Measurements from ENCODE around the gene KIFC1. TPM values are rescaled to one million over a fixed set of nuclear protein-coding genes. Genes with fewer than 3 reads are reported as not detected.
"Not testable (repeated sequence)": the region's sequence is repeated elsewhere in the genome, so short reads cannot be mapped to it uniquely, and the experiment has no call there.

KIFC1 gene, protein sequence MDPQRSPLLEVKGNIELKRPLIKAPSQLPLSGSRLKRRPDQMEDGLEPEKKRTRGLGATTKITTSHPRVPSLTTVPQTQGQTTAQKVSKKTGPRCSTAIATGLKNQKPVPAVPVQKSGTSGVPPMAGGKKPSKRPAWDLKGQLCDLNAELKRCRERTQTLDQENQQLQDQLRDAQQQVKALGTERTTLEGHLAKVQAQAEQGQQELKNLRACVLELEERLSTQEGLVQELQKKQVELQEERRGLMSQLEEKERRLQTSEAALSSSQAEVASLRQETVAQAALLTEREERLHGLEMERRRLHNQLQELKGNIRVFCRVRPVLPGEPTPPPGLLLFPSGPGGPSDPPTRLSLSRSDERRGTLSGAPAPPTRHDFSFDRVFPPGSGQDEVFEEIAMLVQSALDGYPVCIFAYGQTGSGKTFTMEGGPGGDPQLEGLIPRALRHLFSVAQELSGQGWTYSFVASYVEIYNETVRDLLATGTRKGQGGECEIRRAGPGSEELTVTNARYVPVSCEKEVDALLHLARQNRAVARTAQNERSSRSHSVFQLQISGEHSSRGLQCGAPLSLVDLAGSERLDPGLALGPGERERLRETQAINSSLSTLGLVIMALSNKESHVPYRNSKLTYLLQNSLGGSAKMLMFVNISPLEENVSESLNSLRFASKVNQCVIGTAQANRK
- polyA plus RNA-seq (2013, experiment 1 of 2) = 4.9 TPM
- 5.1 TPM for polyA plus RNA-seq (2013, experiment 2 of 2)

DNA sequence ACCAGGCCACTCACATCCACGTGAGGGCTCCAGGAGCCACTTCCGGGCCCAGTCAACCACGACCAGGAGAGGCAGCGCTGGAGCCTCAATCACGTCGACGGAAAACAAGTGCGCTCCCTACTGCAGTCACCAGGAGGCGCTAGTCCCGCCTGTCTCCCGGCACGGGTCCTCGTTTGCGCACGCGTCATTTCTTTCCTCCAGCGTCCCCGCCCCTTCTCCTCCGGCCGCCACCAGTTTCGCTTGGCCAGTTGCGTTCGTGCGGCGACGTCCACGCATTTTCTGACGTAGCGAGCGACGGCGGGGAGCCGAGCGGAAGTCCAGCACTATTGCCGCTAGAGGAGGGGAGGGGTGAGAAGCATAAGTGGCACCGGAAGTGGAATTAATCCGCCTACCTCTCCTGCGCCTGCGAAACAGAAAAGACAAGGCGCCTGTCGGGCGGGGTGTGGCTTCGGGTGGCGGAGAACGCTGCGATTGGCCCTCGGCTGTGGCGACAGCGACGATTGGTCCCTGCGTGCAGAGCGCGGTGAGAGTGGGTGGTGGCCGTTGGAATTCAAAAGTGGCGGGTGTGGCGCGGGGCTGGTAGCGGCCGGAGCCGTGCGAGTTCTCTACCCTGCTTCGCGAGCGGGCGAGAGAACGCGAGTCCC, at the start of gene KIFC1:
TSS of gene KIFC1 (plus strand) at position 546 of the 644 bp plus-strand sequence. CDS start 163 bp downstream, outside the sequence.
- Histone ChIP-seq H3K4me1 (ENCODE audit: control insufficient read depth, insufficient read depth, low read depth, low read length) (peaks cover 2% of the 10 kb centered on the region), H2AK5ac (ENCODE audit: low read length, severe bottlenecking) (peak within 1 kb of the TSS; percentile 10), H3K9ac (ENCODE audit: low read length) (peak within 1 kb of the TSS; percentile 86), H4K8ac (ENCODE audit: low read length) (no peak within 1 kb of the TSS), H2BK5ac (ENCODE audit: low read depth, low read length, poor library complexity, severe bottlenecking) (no peak within 1 kb of the TSS), H3K23ac (ENCODE audit: low read length in 2 of 2) (peak within 1 kb of the TSS in 1 of 2 experiments; percentile 29), H2BK12ac (ENCODE audit: low read length in 2 of 2) (no peak within 1 kb of the TSS), H3K27me3 (ENCODE audit: control insufficient read depth in 1 of 2, insufficient read depth in 1 of 2, low read length in 2 of 2) (no peaks in the 10 kb centered on the region), H3K79me1 (replicated peaks; ENCODE audit: low read length, poor library complexity, severe bottlenecking) (no peaks in the 10 kb centered on the region), H2AFZ (ENCODE audit: low read depth, low read length) (peak within 1 kb of the TSS; percentile 55), H2BK120ac (ENCODE audit: low read depth, low read length) (no peak within 1 kb of the TSS), H3K27ac (ENCODE audit: low read length, poor library complexity, severe bottlenecking) (peak within 1 kb of the TSS; percentile 72), H3K4me2 (ENCODE audit: low read length, poor library complexity, severe bottlenecking) (peak within 1 kb of the TSS; percentile 82), H2BK15ac (ENCODE audit: low read depth, poor library complexity, severe bottlenecking) (no peak within 1 kb of the TSS), H3K9me3 (ENCODE audit: control insufficient read depth, low read length) (no peaks in the 10 kb centered on the region), H3K4me3 (ENCODE audit: insufficient read depth in 1 of 2, low read depth in 1 of 2, low read length in 2 of 2) (peak within 1 kb of the TSS; percentile 69 to 89), H3K36me3 (ENCODE audit: control insufficient read depth in 1 of 2, insufficient read depth in 2 of 2, low read depth in 1 of 2, low read length in 2 of 2) (no peaks in the 10 kb centered on the region), H3K14ac (ENCODE audit: low read length in 2 of 2) (peak within 1 kb of the TSS in 1 of 2 experiments; percentile 79), H3K18ac (ENCODE audit: low read depth in 1 of 2, low read length in 2 of 2) (peak within 1 kb of the TSS in 1 of 2 experiments; percentile 1), H4K91ac (ENCODE audit: low read length) (peak within 1 kb of the TSS; percentile 9), H3K4ac (ENCODE audit: low read depth in 1 of 2, low read length in 2 of 2) (peak within 1 kb of the TSS; percentile 59 to 63)
- 0% methylated on average over 51 of the region's 67 CpGs for WGBS
- DNase-seq = peak; percentile 100

DNA sequence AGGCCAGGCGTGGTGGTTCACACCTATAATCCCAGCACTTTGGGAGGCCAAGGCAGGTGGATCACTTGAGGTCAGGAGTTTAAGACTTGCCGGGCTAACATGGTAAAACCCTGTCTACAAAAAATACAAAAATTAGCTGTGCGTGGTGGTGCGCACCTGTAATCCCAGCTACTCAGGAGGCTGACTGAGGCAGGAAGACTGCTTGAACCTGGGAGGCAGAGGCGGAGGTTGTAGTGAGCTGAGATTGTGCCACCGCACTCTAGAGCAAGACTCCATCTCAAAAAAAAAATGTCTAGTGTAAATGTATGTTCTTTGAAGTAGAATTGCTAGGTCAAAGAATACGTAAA, 48.0 kb upstream of the KIFC1 start:
- H3K27me3 ChIP-seq (ENCODE audit: control insufficient read depth in 1 of 2, insufficient read depth in 1 of 2, low read length in 2 of 2) = peaks cover 0 to 56% of the 10 kb centered on the region in 2 experiments
- H4K8ac ChIP-seq (ENCODE audit: low read length); H3K4me1 ChIP-seq (ENCODE audit: control insufficient read depth, insufficient read depth, low read depth, low read length); H3K18ac ChIP-seq (ENCODE audit: low read depth in 1 of 2, low read length in 2 of 2); H2AFZ ChIP-seq (ENCODE audit: low read depth, low read length); H3K14ac ChIP-seq (ENCODE audit: low read length in 2 of 2); H3K9me3 ChIP-seq (ENCODE audit: control insufficient read depth, low read length); H3K23ac ChIP-seq (ENCODE audit: low read length in 2 of 2); H2BK120ac ChIP-seq (ENCODE audit: low read depth, low read length); H3K79me1 ChIP-seq (replicated peaks; ENCODE audit: low read length, poor library complexity, severe bottlenecking); H3K4me3 ChIP-seq (ENCODE audit: insufficient read depth in 1 of 2, low read depth in 1 of 2, low read length in 2 of 2); H3K9ac ChIP-seq (ENCODE audit: low read length); H2BK5ac ChIP-seq (ENCODE audit: low read depth, low read length, poor library complexity, severe bottlenecking); H4K91ac ChIP-seq (ENCODE audit: low read length); H2AK5ac ChIP-seq (ENCODE audit: low read length, severe bottlenecking); DNase-seq; H3K4me2 ChIP-seq (ENCODE audit: low read length, poor library complexity, severe bottlenecking); H2BK12ac ChIP-seq (ENCODE audit: low read length in 2 of 2); H3K36me3 ChIP-seq (ENCODE audit: control insufficient read depth in 1 of 2, insufficient read depth in 2 of 2, low read depth in 1 of 2, low read length in 2 of 2); H3K27ac ChIP-seq (ENCODE audit: low read length, poor library complexity, severe bottlenecking); H2BK15ac ChIP-seq (ENCODE audit: low read depth, poor library complexity, severe bottlenecking); H3K4ac ChIP-seq (ENCODE audit: low read depth in 1 of 2, low read length in 2 of 2): not testable (repeated sequence)
- WGBS = 97% methylated on average over 6 of the region's 7 CpGs

DNA sequence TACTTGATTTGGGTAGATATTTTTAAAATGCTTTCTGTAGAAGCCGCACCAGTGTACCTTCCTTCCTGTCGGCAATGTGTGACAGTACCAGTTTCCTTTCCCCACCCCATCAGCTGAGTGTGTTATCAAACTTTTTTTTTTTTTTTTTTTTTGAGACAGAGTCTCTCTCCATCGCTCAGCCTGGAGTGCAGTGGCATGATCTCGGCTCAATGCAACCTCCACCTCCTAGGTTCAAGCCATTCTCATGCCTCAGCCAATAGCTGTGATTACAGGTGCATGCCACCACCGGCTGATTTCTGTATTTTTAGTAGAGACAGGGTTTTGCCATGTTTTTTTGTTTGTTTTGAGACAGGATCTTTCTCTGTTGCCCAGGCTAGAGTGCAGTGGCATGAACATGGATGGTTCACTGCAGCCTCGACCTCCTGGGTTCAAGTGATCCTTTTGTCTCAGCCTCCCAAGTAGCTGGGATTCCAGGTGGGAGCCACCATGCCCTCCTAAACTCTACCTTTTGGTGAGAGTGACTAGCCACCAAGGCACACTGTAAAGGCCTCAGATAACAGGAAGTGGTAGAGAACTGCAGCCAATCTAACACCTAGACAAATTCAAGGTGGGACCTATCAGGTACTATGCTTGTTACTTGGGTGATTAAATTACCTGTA, 47.5 kb upstream of the KIFC1 start:
- no peak for DNase-seq
- Histone ChIP-seq H2BK12ac (ENCODE audit: low read length in 2 of 2) (no peak overlapping the region), H2AFZ (ENCODE audit: low read depth, low read length) (no peak overlapping the region), H3K27me3 (ENCODE audit: control insufficient read depth in 1 of 2, insufficient read depth in 1 of 2, low read length in 2 of 2) (peaks cover 0 to 53% of the 10 kb centered on the region in 2 experiments), H4K91ac (ENCODE audit: low read length) (no peak overlapping the region), H3K9ac (ENCODE audit: low read length) (no peak overlapping the region), H3K27ac (ENCODE audit: low read length, poor library complexity, severe bottlenecking) (no peak overlapping the region), H3K36me3 (ENCODE audit: control insufficient read depth in 1 of 2, insufficient read depth in 2 of 2, low read depth in 1 of 2, low read length in 2 of 2) (no peaks in the 10 kb centered on the region), H2AK5ac (ENCODE audit: low read length, severe bottlenecking) (no peak overlapping the region), H3K79me1 (replicated peaks; ENCODE audit: low read length, poor library complexity, severe bottlenecking) (no peaks in the 10 kb centered on the region), H3K14ac (ENCODE audit: low read length in 2 of 2) (no peak overlapping the region), H3K9me3 (ENCODE audit: control insufficient read depth, low read length) (no peaks in the 10 kb centered on the region), H3K4ac (ENCODE audit: low read depth in 1 of 2, low read length in 2 of 2) (no peak overlapping the region), H4K8ac (ENCODE audit: low read length) (no peak overlapping the region), H2BK120ac (ENCODE audit: low read depth, low read length) (no peak overlapping the region), H3K23ac (ENCODE audit: low read length in 2 of 2) (no peak overlapping the region), H3K4me2 (ENCODE audit: low read length, poor library complexity, severe bottlenecking) (no peak overlapping the region), H3K18ac (ENCODE audit: low read depth in 1 of 2, low read length in 2 of 2) (no peak overlapping the region), H3K4me3 (ENCODE audit: insufficient read depth in 1 of 2, low read depth in 1 of 2, low read length in 2 of 2) (no peak overlapping the region), H3K4me1 (ENCODE audit: control insufficient read depth, insufficient read depth, low read depth, low read length) (peaks cover 3% of the 10 kb centered on the region), H2BK15ac (ENCODE audit: low read depth, poor library complexity, severe bottlenecking) (no peak overlapping the region), H2BK5ac (ENCODE audit: low read depth, low read length, poor library complexity, severe bottlenecking) (no peak overlapping the region)
- WGBS = 81% methylated on average over 4 of the region's 6 CpGs

Data from mesenchymal stem cell (in vitro differentiated cells and primary cell).